ENCODE data around the gene PTPRA. TPM values are rescaled to one million over a fixed set of nuclear protein-coding genes. Genes with fewer than 3 reads are reported as not detected.
A peak's percentile ranks its signal among the peaks of the same experiment; 100 is the strongest.

PTPRA gene
- total and polyA plus RNA-seq, 8 donors: 8.1 to 157 (median 21.8) TPM

DNA sequence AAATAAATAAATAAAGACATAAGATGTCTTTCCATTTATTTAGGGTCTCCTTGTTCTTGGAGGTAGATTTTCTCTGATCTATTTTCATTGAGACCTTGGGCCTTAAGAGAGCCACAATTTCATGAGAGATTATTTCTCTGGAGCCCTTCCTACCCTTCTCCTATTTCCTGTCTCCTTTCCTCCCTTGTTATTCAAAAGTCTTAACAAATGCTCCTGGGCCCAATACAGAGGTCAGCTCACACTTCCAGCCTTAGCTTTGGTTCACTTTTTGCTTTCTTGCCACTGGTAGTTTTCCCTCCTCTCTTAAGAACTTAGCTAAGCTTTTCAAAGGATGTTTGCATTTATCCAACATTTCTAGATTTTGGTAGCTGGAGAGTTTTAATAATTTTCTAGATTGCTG lies 44.0 kb downstream of the PTPRA start:
- H3K36me3 ChIP-seq: no peaks in the 10 kb centered on the region
- no peak for DNase-seq
- H3K4me1 ChIP-seq: peaks cover 0 to 13% (median 4%) of the 10 kb centered on the region in 4 donors
- no peak overlapping the region for H3K27ac ChIP-seq
- H3K9me3 ChIP-seq: no peaks in the 10 kb centered on the region
- TF ChIP-seq, protein P1, sequence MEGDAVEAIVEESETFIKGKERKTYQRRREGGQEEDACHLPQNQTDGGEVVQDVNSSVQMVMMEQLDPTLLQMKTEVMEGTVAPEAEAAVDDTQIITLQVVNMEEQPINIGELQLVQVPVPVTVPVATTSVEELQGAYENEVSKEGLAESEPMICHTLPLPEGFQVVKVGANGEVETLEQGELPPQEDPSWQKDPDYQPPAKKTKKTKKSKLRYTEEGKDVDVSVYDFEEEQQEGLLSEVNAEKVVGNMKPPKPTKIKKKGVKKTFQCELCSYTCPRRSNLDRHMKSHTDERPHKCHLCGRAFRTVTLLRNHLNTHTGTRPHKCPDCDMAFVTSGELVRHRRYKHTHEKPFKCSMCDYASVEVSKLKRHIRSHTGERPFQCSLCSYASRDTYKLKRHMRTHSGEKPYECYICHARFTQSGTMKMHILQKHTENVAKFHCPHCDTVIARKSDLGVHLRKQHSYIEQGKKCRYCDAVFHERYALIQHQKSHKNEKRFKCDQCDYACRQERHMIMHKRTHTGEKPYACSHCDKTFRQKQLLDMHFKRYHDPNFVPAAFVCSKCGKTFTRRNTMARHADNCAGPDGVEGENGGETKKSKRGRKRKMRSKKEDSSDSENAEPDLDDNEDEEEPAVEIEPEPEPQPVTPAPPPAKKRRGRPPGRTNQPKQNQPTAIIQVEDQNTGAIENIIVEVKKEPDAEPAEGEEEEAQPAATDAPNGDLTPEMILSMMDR (IDR thresholded peaks at IDR 0.05): no peak
- no peak for TF ChIP-seq POLR2A (IDR thresholded peaks at IDR 0.05)
- TF ChIP-seq POLR2AphosphoS5 (IDR thresholded peaks at IDR 0.05): no peak
- TF ChIP-seq EP300 (IDR thresholded peaks at IDR 0.05): no peak
- H3K4me3 ChIP-seq: no peak overlapping the region
- no peaks in the 10 kb centered on the region for H3K27me3 ChIP-seq
- intact Hi-C loops (cut with DNase I; ENCODE audit: low total_unique reads): no loop called here

DNA sequence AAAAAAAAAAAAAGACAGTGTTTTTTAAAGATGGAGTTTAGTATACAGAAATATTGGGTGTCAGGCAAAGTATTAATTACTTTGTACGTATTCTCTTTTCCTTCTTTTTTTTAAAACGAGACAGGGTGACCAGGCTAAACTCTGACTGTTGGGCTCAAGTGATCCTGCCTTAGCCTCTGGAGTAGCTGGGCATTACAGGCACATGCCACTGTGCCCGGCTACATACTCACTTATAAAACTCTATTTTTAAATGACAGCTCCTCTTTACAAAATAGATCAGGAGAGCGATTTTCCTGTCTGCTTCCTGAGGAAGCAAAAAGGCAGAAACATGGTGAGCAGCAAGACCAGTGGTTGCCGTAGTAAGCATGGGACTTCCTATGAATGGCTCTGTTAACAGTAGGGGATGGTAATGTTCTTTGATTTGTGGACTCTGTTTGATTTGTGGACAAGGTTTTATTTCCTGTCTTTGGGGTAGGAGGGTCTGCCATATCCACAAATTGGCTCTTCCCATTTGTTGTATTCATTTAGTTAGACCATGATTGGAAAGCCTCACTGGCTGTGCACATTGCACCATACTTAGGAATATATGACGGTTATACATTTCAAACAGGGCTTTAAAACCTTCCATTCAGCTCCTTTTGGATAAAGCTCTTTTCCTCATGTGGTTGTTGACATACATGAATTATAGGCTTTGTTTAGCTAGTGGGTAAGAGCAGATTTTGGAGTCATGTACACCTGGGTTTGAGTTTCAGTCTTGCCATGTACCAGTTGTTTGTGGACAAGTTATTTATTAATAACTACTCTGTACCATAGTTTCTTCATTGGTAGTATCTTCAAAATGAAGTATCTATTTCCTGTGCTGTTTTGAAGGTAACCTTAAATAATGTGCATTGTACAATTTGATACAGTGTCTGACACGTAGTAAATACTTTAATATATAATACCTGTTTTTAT lies 45.1 kb downstream of the PTPRA start:
- Histone ChIP-seq H3K4me3 (no peak overlapping the region), H3K27me3 (no peaks in the 10 kb centered on the region), H3K4me1 (peaks cover 0 to 13% (median 4%) of the 10 kb centered on the region in 4 donors), H3K9me3 (no peaks in the 10 kb centered on the region), H3K27ac (no peak overlapping the region), H3K36me3 (peaks cover 0 to 5% (median 3%) of the 10 kb centered on the region in 4 donors)
- intact Hi-C loops (cut with DNase I; ENCODE audit: low total_unique reads): no loop called here
- DNase-seq: no peak
- 71 to 90% (median 85%) methylated on average over 7 of the region's 7 CpGs for whole genome bisulfite sequencing, 5 donors
- TF ChIP-seq, protein P1 (IDR thresholded peaks at IDR 0.05): no peak
- TF ChIP-seq POLR2A (IDR thresholded peaks at IDR 0.05): no peak
- TF ChIP-seq EP300 (IDR thresholded peaks at IDR 0.05): no peak
- no peak for TF ChIP-seq POLR2AphosphoS5 (IDR thresholded peaks at IDR 0.05)

DNA sequence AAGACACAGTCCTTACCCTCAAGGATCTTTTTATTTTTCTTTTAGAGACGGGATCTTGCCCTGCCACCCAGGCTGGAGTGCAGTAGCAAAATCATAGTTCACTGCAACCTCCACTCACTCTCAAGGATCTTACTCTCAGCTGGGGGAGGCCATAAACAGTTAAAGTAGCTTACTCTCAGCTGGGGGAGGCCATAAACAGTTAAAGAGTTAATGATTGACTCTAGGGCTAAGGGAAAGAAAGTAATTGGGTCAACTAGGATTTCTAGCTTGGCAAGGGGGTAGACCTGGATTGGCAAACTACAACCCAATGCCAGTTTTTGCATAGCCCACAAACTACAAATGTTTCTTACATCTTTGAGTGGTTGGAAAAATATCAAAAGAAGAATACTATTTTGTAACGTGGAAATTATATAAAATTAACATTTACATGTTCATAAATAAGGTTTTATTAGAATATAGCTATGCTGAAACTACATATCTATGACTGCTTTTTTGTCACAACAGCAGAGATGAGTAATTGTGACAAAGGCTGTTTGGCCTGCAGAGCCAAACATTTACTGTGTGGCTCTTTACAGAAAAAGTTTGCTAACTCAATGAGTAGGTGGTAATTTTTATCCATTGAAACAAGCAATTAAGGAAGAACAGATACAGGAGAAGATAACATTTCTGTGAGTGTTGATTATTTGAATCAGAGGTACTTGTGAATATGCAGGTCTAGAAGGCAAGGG lies 46.4 kb downstream of the PTPRA start:
- Histone ChIP-seq H3K36me3 (peaks cover 0 to 18% (median 16%) of the 10 kb centered on the region in 4 donors), H3K27ac (no peak overlapping the region), H3K27me3 (no peaks in the 10 kb centered on the region), H3K4me3 (no peak overlapping the region), H3K9me3 (no peaks in the 10 kb centered on the region), H3K4me1 (peaks cover 0 to 13% (median 4%) of the 10 kb centered on the region in 4 donors)
- peak in 1 of 2 donors; percentile 14 for DNase-seq
- WGBS, 5 donors: 70 to 78% (median 75%) methylated on average over 2 of the region's 2 CpGs
- intact Hi-C loops (cut with DNase I; ENCODE audit: low total_unique reads): no loop called here
- no peak for TF ChIP-seq POLR2AphosphoS5 (IDR thresholded peaks at IDR 0.05)

DNA sequence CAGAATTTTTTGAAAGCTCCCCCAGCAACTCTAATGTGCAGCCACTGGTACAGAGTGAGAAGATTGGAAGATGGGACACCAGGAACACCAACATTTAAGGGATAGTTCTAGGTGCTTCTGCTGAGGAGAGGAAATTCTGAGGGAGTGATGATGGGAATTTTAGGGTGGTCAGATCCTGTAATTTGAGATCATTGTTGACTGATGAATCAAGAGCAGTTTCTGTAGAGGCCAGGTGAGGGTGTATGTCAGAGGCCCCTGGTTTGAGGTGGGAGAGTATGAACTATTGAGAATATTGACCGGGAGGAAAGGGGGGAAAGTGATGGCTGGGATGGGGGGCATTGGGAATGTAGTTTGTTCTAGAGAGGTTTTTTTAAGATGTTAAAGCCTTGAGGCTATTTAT lies 47.2 kb downstream of the PTPRA start:
- Histone ChIP-seq H3K27ac (no peak overlapping the region), H3K4me1 (peaks cover 0 to 13% (median 4%) of the 10 kb centered on the region in 4 donors), H3K4me3 (no peak overlapping the region), H3K27me3 (no peaks in the 10 kb centered on the region), H3K36me3 (peaks cover 0 to 26% (median 24%) of the 10 kb centered on the region in 4 donors), H3K9me3 (no peaks in the 10 kb centered on the region)
- 85 to 100% (median 89%) methylated on average over 1 of the region's 1 CpG for WGBS, 5 donors
- intact Hi-C loops (cut with DNase I; ENCODE audit: low total_unique reads): no loop called here
- TF ChIP-seq, protein P1 (IDR thresholded peaks at IDR 0.05): no peak
- no peak for TF ChIP-seq EP300 (IDR thresholded peaks at IDR 0.05)
- TF ChIP-seq POLR2AphosphoS5 (IDR thresholded peaks at IDR 0.05): no peak
- TF ChIP-seq POLR2A (IDR thresholded peaks at IDR 0.05): no peak
- no peak for DNase-seq

All from stomach (tissue), 9 donors.